Keratinocyte (primary cell): ENCODE measurements around the gene LHFPL2. TPM values are rescaled to one million over a fixed set of nuclear protein-coding genes. Genes with fewer than 3 reads are reported as not detected.
A peak's percentile ranks its signal among the peaks of the same experiment; 100 is the strongest.

ENCODE experiments used
- DNase-seq: peaks from one replicate; pipeline ENCODE4 v3.0.0-alpha.2; 2011; ENCODE audit warnings: low read depth, missing footprints, low spot score
- FAIRE-seq: peaks from 2 replicates; lab custom pipeline; 2011; peaks lifted over from hg19 to GRCh38; lab: Jason Lieb, UNC
- H2AFZ ChIP-seq: 2 replicates; pipeline ENCODE4 v1.6.0; 2012; ENCODE audit warnings: low read length, control low read depth, inconsistent platforms; ENCODE audit not compliant: control insufficient read depth
- H3K27ac ChIP-seq: 2 replicates; pipeline ENCODE4 v1.5.1; 2011; ENCODE audit warnings: low read length; ENCODE audit not compliant: control insufficient read depth, insufficient read depth
- H3K27me3 ChIP-seq: 3 replicates; pipeline ENCODE4 v1.6.0; 2011; ENCODE audit warnings: low read length; ENCODE audit not compliant: control insufficient read depth, insufficient read depth; ENCODE audit errors: extremely low read depth
- H3K36me3 ChIP-seq, 2 experiments: 2 replicates in 1 of 2; 3 replicates in 1 of 2; pipeline ENCODE4 v1.5.1; 2011; ENCODE audit warnings: low read length in 2 of 2, mild to moderate bottlenecking in 1 of 2; ENCODE audit not compliant: control insufficient read depth in 2 of 2, insufficient read depth in 2 of 2; ENCODE audit errors: extremely low read depth in 1 of 2
- H3K4me1 ChIP-seq: 3 replicates; pipeline ENCODE4 v1.5.1; 2011; ENCODE audit warnings: low read length; ENCODE audit not compliant: control insufficient read depth, insufficient read depth; ENCODE audit errors: extremely low read depth
- H3K4me2 ChIP-seq: 3 replicates; pipeline ENCODE4 v1.6.0; 2011; ENCODE audit warnings: low read depth, low read length; ENCODE audit not compliant: control insufficient read depth, insufficient read depth; ENCODE audit errors: extremely low read depth
- H3K4me3 ChIP-seq, 3 experiments: fragments of 200-600 bp in 1 of 3; sonication (generic) in 1 of 3; 2 replicates in 2 of 3; 3 replicates in 1 of 3; pipeline ENCODE4 v1.5.1; 2011 to 2016; ENCODE audit warnings: low read length in 3 of 3, mild to moderate bottlenecking in 3 of 3, control low read depth in 2 of 3, inconsistent platforms in 1 of 3, low read depth in 1 of 3, mixed read lengths in 1 of 3, mixed run types in 1 of 3, moderate library complexity in 1 of 3; ENCODE audit not compliant: control insufficient read depth in 2 of 3, insufficient read depth in 2 of 3; ENCODE audit errors: extremely low read depth in 1 of 3
- H3K79me2 ChIP-seq: 2 replicates; pipeline ENCODE4 v1.6.0; 2012; ENCODE audit warnings: low read length; ENCODE audit not compliant: control insufficient read depth, insufficient read depth
- H3K9ac ChIP-seq: 3 replicates; pipeline ENCODE4 v1.6.0; 2011; ENCODE audit warnings: low read length; ENCODE audit not compliant: control insufficient read depth, insufficient read depth; ENCODE audit errors: extremely low read depth
- H3K9me1 ChIP-seq: 3 replicates; pipeline ENCODE4 v1.6.0; 2011; ENCODE audit warnings: low read length; ENCODE audit not compliant: control insufficient read depth, insufficient read depth; ENCODE audit errors: extremely low read depth
- H3K9me3 ChIP-seq: 2 replicates; pipeline ENCODE4 v1.5.1; 2012; ENCODE audit warnings: low read depth, low read length; ENCODE audit not compliant: control insufficient read depth
- H4K20me1 ChIP-seq: 3 replicates; pipeline ENCODE4 v1.6.0; 2011; ENCODE audit warnings: low read length; ENCODE audit not compliant: control insufficient read depth, insufficient read depth; ENCODE audit errors: extremely low read depth
- CTCF ChIP-seq, 3 experiments: IDR thresholded peaks in 1 of 3; conservative IDR thresholded peaks in 1 of 3; optimal IDR thresholded peaks in 1 of 3; 2 replicates in 2 of 3; 3 replicates in 1 of 3; pipeline versions ENCODE3 to v1.5.1; 2011; ENCODE audit warnings: low read length in 3 of 3, mild to moderate bottlenecking in 3 of 3, moderate library complexity in 2 of 3, control low read depth in 1 of 3, inconsistent platforms in 1 of 3; ENCODE audit not compliant: insufficient read depth in 2 of 3; ENCODE audit errors: extremely low read depth in 1 of 3
- EZH2 ChIP-seq: IDR thresholded peaks from one replicate; pipeline ENCODE4 v1.6.1; 2012; ENCODE audit warnings: inconsistent platforms, mild to moderate bottlenecking, low read length, moderate library complexity
- dilution Hi-C: fragments of 300-500 bp; cut with MboI; formaldehyde crosslinking; loops from one replicate; pipeline ENCODE4 v1.7.0; 2020; ENCODE audit warnings: low sequenced_read_pairs; ENCODE audit not compliant: extremely low pct_ligation_motif_present
- polyA plus RNA-seq, 5 experiments: library from polyadenylated mRNA; depleted of rRNA in 3 of 5; stranded (reverse) in 3 of 5; stranded (forward) in 1 of 5; unstranded in 1 of 5; fragments of >200 nt; gene quantifications; 1 replicate in 1 of 5; 2 replicates in 3 of 5; 3 replicates in 1 of 5; pipeline versions ENCODE4 v1.2.1 to v1.2.3, GENCODE V29; 2011 to 2012; ENCODE audit warnings: missing spikeins in 2 of 5, low read depth in 1 of 5, low replicate concordance in 1 of 5

LHFPL2 gene
- polyA plus RNA-seq, 1 donor (not counting 4 experiments of a cell fraction or from before 2014, with no cell fraction given), result 11.4 TPM

GRCh38 chr5:78595458-78595921 is 53.1 kb downstream of the LHFPL2 start:
- Histone ChIP-seq H3K9me3 (no peaks in the 10 kb centered on the region), H3K4me3 (no peak overlapping the region), H3K36me3 (no peaks in the 10 kb centered on the region), H3K27me3 (no peaks in the 10 kb centered on the region), H3K9me1 (no peaks in the 10 kb centered on the region), H4K20me1 (no peaks in the 10 kb centered on the region), H3K4me2 (peak overlapping the region; percentile 57), H3K9ac (peak overlapping the region; percentile 67), H2AFZ (no peak overlapping the region), H3K27ac (peak overlapping the region; percentile 79), H3K4me1 (peaks cover 45% of the 10 kb centered on the region), H3K79me2 (peaks cover 18% of the 10 kb centered on the region)
- no peak for TF ChIP-seq EZH2
- no peak for TF ChIP-seq CTCF (optimal IDR thresholded peaks at IDR 0.05 in 1 of 3, IDR thresholded peaks at IDR 0.05 in 1 of 3, conservative IDR thresholded peaks at IDR 0.05 in 1 of 3; ENCODE audit: extremely low read depth in 1 of 3, insufficient read depth in 2 of 3, low read length in 3 of 3)
- no peak for FAIRE-seq
- dilution Hi-C loops, result no loop called here
- no peak for DNase-seq

GRCh38 chr5:78594610-78595457 is 53.7 kb downstream of the LHFPL2 start:
- Histone ChIP-seq H4K20me1 (no peaks in the 10 kb centered on the region), H2AFZ (no peak overlapping the region), H3K9me1 (no peaks in the 10 kb centered on the region), H3K36me3 (no peaks in the 10 kb centered on the region), H3K27me3 (no peaks in the 10 kb centered on the region), H3K4me1 (peaks cover 45% of the 10 kb centered on the region), H3K79me2 (peaks cover 18% of the 10 kb centered on the region), H3K9me3 (no peaks in the 10 kb centered on the region), H3K27ac (peak overlapping the region; percentile 79), H3K4me2 (peak overlapping the region; percentile 57), H3K9ac (peak overlapping the region; percentile 67), H3K4me3 (no peak overlapping the region)
- FAIRE-seq, result peak; percentile 62
- dilution Hi-C loops, result no loop called here
- TF ChIP-seq CTCF (optimal IDR thresholded peaks at IDR 0.05 in 1 of 3, IDR thresholded peaks at IDR 0.05 in 1 of 3, conservative IDR thresholded peaks at IDR 0.05 in 1 of 3; ENCODE audit: extremely low read depth in 1 of 3, insufficient read depth in 2 of 3, low read length in 3 of 3) (peak in 1 of 3 experiments; percentile 13), EZH2 (no peak)
- DNase-seq, result no peak
